Nucleus accumbens (tissue), 56 donors: ENCODE data around the gene BACH2.
A peak's percentile ranks its signal among the peaks of the same experiment; 100 is the strongest.
"Not testable (repeated sequence)": the region's sequence is repeated elsewhere in the genome, so short reads cannot be mapped to it uniquely, and the experiment has no call there.

Experiments
- DNase-seq, 56 donors: peaks; one replicate each; lab custom pipeline; 2025; lab: John Stamatoyannopoulos, UW

BACH2 gene

DNA sequence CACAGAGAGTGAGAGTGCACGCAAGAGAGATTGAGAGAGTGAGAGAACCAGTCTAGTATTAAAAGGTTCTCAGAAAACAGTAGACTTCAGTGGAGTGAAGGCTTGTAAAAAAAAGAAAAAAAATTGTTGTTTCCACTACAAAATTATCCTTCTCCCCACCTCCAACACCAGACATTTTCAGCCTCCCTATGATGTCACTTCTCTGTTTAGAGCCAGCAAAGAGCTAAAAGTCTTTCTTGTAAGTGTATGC is 77.8 kb downstream of the BACH2 start:
- DNase-seq, result no peak

GRCh38 chr6:90217506-90218127 is 79.0 kb downstream of the BACH2 start:
- no peak for DNase-seq

DNA sequence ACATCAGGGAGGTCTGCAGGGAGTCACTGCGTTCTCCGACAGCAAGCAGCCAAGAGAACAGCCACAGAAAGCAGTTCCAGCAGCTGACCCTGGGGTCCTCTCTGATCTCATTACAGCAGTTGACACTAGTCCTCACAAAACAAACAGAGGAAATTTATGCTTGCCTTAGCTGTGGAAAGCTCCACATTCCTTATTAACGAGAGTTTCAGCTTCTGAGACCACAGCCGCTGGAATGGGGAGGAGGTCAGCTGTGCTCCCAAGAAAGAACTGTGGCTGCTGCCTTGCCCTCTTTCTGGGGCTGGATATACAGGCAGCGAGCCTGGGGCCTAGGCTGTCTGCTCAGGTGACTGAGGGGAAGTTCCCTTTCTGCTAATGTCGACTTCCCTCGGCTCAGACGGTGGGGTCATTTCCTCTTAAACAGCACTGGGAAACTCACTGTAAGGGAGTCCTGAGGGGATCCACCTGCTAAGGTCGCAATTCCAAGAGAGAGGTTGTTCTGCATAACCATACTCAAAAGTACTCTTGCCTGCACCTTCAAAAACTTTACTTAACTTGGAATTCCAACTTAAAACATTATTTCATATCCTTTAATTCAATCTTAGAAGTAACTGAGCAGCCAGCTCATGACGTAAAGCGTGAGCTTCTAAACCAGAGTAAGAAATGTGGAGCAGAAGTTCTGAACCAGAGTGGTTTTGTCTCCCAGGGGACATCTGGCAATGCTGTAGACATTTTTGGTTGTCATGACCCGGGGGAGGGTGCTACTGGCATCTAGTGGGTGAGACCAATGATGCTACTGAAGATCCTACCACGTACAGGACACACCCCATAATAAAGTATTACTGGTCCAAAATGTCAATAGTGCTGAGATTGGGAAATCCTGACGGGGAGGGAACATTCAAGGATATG is 80.3 kb downstream of the BACH2 start:
- DNase-seq, result peak in 4 of 56 donors; percentile 3 to 13 (median 6)

DNA sequence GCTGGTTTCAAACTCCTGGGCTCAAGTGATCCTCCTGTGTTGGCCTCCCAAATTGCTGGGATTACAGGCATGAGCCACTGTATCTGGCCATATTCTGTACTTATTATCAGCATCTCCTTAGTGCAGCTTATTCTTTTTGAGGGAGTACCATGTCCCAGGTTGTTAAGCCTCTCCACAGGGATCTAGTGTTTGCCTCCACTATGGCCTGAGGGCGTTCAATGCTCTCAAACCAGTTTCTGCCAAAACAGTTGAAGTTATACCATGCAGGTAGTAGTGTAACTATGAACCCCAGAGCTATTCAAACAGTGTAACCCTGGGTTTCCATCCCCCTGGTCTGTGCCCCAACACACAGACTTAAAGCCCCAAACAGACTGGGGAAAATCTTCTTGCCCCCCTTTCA is 81.7 kb downstream of the BACH2 start:
- no peak for DNase-seq

DNA sequence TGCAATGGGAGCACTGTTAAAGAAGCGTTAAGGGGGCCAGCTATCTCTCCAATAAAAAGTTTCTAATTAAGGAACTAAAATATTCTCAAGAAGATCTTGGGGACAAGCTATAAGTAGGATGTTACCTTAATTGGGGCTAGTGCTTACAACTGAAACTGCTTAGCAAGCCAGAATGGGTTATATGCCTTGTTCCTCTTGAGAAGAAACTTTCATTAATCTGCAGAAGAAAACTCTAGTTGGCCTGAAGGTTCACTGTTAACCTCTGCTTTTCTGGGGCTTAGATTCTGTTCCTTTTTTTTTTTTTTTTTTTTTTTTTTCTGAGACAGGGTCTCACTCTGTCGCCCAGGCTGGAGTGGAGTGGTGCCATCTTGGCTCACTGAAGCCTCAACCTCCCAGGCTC is 82.2 kb downstream of the BACH2 start:
- DNase-seq, result no peak

DNA sequence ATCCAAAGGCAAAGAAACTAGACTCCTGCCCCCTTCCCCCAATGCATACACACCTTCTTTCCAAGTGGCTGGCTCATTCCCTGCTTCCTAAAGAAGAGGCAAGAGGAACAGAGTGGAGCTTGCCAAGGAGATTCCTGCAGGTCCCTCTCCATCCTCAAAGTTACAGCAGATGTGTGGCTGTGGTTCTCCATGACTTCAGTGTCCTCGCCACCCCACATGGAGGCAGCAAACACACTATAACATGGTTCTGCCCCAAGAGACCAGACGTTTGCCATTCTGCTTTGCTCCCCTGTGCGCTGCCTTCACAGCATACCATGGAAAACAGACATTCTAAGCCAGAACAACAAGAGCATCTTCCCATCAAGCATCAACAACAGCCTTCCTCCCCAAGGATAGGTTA is 84.4 kb downstream of the BACH2 start:
- DNase-seq, result no peak

- DNase-seq, result no peak
Measured at GRCh38 chr6:90209527-90209926, 87.1 kb downstream of the BACH2 start.

- DNase-seq, result not testable (repeated sequence)
Measured at GRCh38 chr6:90208690-90209089, 88.0 kb downstream of the BACH2 start.

GRCh38 chr6:90204327-90205056 is 92.2 kb downstream of the BACH2 start:
- DNase-seq, result no peak

DNA sequence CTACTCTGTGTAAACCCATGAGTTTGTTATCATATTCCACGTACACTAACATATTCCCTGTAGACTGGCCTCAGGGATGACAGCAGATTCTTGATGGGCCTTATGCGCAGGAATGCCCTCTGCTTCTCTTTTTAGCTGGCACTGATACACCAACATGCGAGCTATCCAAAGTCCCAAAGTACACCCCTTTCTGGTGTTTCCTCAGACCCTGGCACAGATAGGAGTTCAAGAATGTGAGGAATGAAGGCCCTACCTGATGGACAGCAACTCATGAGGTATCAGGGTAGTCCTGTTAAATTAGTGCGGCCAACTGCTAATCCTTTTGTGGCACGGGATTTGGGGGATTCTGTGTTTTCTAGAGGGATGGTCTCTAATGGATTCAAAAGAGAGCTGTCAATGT is 93.0 kb downstream of the BACH2 start:
- no peak for DNase-seq

DNA sequence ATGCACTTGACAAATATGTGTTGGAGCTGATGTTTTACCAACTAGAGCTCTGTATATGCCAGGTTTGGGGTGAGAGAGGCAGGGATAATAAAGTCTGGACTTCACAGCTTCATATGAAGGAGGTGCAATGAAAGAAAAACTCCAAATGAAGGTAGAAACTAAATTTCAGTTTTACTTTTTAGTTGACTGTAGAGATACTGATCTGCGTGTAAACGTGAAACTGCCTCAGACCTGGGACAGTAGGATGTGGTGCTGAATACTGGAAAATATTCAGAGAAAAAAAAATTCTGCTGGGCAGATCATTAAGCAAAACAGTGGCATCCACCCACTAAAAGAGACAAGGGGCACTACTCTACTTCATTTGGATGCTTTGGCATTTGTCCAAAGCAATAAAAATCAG is 94.5 kb downstream of the BACH2 start:
- DNase-seq, result no peak

- DNase-seq, result no peak
Measured at GRCh38 chr6:90199900-90200299, 96.7 kb downstream of the BACH2 start.

GRCh38 chr6:90198758-90199425 is 97.8 kb downstream of the BACH2 start:
- DNase-seq, result no peak

GRCh38 chr6:90197854-90198496 is 98.7 kb downstream of the BACH2 start:
- no peak for DNase-seq

GRCh38 chr6:90195094-90195829 is 101.4 kb downstream of the BACH2 start:
- DNase-seq, result no peak

DNA sequence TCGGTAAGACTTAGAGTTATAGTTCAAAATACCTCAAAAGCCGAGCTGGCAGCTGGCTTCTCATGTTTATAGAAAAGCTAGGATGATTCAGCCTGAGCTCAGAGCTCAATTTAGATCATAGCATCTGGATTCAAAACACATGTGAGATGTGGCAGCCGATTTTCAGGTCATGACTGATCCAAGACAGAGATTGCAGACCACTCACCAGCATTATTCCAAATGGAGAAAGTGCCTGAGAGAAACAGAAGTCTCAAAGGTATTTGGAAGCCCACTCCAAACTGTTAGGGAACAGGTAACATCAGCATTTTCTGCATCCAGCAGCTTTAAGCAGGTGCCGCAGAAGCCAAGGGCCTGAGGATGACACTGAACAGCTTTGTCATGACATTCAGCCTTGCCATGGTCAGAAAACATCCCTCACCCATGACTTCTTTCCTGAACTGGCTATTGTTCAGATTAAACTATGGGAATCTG is 102.2 kb downstream of the BACH2 start:
- peak in 3 of 56 donors; percentile 7 to 15 (median 7) for DNase-seq

- no peak for DNase-seq
Measured at GRCh38 chr6:90193359-90193758, 103.3 kb downstream of the BACH2 start.

- DNase-seq, result no peak
Measured at GRCh38 chr6:90192857-90193256, 103.8 kb downstream of the BACH2 start.

DNA sequence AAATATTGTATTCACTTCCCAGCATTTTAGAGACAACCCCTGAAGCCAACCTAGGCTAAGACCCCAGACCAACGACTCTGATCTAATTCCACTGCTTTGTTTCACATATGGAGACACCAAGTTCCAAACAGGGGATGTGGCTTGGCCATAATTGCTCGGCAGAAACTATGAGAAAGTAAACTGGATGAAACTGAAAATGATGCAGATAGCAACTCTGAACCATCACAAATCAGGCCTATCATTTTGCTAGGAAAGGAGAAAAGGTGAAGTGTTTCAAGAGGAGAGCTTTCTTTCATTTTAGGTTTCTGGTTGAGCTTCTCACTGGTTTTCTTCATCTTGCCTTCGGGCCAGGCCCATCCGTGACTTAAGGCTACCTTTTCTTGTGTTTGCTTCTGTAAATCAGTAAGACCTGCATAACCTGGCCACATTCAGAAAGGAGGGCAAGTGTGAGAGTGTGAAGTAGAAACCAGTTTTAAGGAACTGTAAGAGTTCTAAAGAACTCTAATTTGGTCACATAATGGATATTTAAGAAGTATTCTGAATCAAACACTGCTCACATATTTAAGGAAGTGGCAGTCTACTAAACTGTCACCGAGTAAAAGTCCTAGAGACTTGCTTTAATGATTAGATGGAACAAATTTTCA is 105.8 kb downstream of the BACH2 start:
- DNase-seq, result no peak
